Measurements from ENCODE around the gene CLEC16A.

Gene CLEC16A

GRCh38 chr16:11165894-11166665, 221.7 kb downstream of the CLEC16A start:
- no peak for TF ChIP-seq CTCF (IDR thresholded peaks at IDR 0.05; ENCODE audit: low read length, missing control alignments)
- no peak for DNase-seq (ENCODE audit: low read depth)
- no peak overlapping the region for H3K4me3 ChIP-seq (replicated peaks; ENCODE audit: low read depth, low read length)

GRCh38 chr16:11167581-11167980, 223.2 kb downstream of the CLEC16A start:
- TF ChIP-seq CTCF (IDR thresholded peaks at IDR 0.05; ENCODE audit: low read length, missing control alignments) = no peak
- no peak overlapping the region for H3K4me3 ChIP-seq (replicated peaks; ENCODE audit: low read depth, low read length)
- DNase-seq (ENCODE audit: low read depth) = no peak

GRCh38 chr16:11168386-11169051, 224.2 kb downstream of the CLEC16A start:
- DNase-seq (ENCODE audit: low read depth) = no peak
- no peak overlapping the region for H3K4me3 ChIP-seq (replicated peaks; ENCODE audit: low read depth, low read length)
- no peak for TF ChIP-seq CTCF (IDR thresholded peaks at IDR 0.05; ENCODE audit: low read length, missing control alignments)

GRCh38 chr16:11169641-11170040, 225.3 kb downstream of the CLEC16A start:
- no peak for TF ChIP-seq CTCF (IDR thresholded peaks at IDR 0.05; ENCODE audit: low read length, missing control alignments)
- H3K4me3 ChIP-seq (replicated peaks; ENCODE audit: low read depth, low read length) = no peak overlapping the region
- DNase-seq (ENCODE audit: low read depth) = no peak

- no peak for DNase-seq (ENCODE audit: low read depth)
- no peak for TF ChIP-seq CTCF (IDR thresholded peaks at IDR 0.05; ENCODE audit: low read length, missing control alignments)
- no peak overlapping the region for H3K4me3 ChIP-seq (replicated peaks; ENCODE audit: low read depth, low read length)
These were observed 225.8 kb downstream of the CLEC16A start for GRCh38 chr16:11170201-11170600.

GRCh38 chr16:11170696-11171447, 226.5 kb downstream of the CLEC16A start:
- no peak for TF ChIP-seq CTCF (IDR thresholded peaks at IDR 0.05; ENCODE audit: low read length, missing control alignments)
- no peak overlapping the region for H3K4me3 ChIP-seq (replicated peaks; ENCODE audit: low read depth, low read length)

More at GRCh38 chr16:11170696-11171447, 226.5 kb downstream of the CLEC16A start:
- DNase-seq (ENCODE audit: low read depth) = no peak

All from fibroblast of pulmonary artery (primary cell).